Islet precursor cell (in vitro differentiated cells): ENCODE measurements around the gene IL36RN.
A peak's percentile ranks its signal among the peaks of the same experiment; 100 is the strongest.

Experiments
- DNase-seq: peaks from one replicate; pipeline ENCODE4 v3.0.0-alpha.2; 2018

Gene IL36RN

DNA sequence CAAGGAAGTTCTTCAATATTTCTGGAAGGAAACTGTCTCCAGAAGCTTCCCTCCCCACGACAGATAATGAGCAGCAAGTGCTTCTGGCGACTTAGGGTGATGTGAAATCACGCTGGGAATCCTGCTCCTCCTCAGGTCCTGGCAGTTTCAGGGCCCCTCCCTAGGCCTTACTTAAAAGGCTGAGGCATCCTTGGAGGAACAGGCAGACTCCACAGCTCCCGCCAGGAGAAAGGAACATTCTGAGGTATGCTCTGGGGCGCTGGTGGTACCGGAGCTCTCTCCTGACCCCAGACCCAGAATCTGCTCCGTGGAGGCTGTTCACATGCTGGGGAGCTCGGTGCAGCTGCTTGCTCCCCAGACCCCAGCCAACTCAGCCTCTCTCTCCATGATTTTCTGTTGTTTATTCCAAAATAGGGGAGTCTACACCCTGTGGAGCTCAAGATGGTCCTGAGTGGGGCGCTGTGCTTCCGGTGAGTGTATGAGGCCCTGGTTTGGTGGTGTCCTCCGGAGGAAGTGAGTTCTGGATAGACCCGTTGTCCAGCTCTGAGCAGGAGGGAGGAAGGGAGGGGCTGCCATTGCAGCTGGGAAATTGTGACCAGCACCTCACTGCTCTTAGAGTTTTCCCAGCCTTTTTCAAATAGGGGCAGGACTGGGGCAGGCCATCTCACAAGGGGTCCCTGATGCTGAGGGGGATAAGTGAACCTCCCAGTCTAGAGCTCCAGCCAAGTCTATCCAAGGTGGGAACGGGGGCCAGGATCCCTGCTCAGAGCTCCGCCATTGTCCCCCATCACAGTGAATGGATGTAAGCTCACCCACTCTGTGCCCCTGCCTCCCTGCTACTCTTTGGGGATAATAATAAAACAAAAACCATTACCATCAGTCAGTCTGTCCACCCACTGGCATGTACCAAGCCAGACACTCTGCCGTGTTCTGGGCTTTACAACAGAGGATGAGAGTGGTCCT lies at the start of gene IL36RN:
Gene IL36RN (plus strand): TSS at position 201 of the 963 bp plus-strand sequence. CDS start 241 bp downstream, at position 442.
- peak; percentile 41 for DNase-seq

DNA sequence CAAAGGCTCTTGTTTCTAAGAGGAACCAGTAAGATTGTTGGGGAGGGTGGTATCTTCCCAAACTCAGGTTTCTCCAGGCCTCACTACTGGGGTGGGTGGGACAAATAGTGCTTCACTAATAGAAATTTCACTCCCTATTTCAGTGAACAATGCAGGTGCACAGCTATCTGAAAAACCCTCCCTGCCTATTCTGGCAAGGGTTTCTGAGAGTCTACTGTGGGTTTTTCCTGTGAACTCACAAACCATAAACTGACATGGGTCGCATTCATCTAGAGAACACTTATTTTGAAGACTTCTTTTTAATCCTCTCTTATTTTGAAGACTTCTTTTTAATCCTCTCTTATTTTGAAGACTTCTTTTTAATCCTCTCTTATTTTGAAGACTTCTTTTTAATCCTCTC lies 49.4 kb upstream of the IL36RN start:
- no peak for DNase-seq

DNA sequence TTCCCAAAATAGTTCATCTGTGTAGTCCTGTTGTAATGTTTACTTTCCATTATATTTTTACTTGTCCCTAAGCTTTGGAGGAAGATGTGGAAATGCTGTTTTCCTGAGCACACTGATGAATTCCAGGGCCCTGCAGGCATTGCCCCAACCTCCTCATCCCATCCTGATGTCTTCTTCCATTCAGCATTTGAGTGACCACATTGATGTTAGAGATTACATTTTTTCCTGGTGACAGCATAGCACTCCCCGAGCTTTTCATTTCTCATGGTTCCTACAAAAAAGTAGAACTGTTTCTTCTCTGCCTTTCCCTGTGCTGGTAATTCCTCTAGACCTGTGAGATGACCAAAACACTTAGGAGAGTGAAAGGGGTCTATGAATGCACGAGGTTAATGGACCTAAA lies 48.9 kb upstream of the IL36RN start:
- DNase-seq: no peak

DNA sequence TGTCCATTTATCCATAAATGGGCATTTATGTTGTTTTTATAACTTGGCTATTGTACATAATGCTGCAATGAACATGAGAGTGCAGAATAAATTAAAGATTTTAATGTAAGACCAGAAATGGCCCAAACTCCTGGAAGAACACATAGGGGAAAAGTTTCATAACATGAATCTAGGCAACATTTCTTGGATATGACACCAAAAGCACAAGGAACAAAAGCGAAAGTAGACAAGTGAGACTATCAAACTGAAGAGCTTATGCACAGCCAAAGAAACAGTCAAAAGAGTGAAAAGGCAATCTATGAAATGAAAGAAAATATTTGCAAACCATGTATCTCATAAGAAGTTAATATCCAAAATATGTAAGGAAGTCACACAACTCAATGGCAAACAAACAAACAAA lies 47.9 kb upstream of the IL36RN start:
- DNase-seq: no peak

DNA sequence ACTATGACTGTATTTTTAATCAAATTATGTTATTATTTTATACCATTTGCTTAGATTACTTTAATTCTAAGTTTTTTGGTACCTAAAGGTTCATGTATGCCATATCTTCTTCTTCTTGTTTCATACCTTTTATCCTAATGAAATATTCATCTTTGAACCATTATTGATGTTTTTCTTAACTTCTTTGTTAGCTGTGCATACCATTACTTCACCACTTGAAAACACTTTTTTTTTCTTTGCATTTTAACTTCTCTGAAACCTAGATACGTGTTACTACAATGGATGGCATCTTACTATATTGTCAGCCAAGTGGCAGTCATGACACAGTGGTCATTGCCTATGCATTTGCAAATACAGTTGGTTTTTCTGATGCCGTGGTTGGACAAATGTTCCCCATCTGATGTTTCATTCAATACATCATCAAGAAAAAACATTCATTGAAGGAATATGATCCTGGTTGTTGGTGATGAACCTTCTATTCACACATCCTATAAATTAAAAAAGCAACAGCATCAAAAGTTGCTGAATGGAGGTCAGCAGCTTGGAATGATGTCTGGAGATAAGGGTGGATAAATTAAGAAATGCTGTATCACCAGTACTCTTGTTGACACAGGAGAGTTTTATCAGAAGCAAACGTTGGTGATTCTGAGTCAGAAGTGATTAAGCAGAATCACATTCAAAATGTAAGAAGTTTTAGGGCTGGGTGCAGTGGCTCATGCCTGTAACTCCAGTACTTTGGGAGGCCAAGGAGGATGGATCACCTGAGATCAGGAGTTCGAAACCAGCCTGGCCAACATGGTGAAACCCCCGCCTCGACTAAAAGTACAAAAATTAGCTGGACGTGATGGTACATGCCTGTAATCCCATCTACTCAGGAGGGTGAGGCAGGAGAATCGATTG lies 46.3 kb upstream of the IL36RN start:
- no peak for DNase-seq

DNA sequence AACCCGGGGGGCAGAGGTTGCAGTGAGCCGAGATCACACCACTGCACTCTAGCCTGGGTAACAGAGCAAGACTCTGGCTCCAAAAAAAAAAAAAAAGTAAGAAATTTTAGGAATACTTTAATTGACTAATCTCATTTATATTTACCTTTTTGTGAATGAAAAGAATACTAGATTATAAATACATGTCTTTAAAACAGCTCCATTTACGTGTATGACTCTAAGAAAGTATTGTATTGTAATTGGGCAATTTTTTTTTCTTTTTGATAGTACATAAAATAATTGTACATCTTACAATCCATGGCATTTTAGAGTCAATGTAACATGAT lies 45.7 kb upstream of the IL36RN start:
- no peak for DNase-seq

DNA sequence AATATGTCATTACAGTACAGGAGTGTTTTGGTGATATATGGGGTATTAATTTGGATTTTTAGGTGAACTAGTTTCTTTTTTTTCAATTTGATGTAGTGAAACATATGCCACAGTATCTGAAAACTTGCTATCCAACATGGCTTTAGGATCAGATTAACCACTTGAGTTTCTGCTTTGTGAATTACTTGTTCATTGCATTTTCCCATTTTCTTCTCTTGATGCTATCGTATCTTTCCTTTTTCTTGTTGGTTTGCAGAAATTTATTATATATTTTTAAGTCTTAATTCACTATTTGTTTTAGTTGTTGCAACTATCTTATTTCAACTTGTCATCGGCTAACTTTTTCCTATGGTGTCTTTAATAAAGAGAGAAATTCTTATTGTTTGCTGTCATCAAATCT lies 44.9 kb upstream of the IL36RN start:
- DNase-seq: no peak

DNA sequence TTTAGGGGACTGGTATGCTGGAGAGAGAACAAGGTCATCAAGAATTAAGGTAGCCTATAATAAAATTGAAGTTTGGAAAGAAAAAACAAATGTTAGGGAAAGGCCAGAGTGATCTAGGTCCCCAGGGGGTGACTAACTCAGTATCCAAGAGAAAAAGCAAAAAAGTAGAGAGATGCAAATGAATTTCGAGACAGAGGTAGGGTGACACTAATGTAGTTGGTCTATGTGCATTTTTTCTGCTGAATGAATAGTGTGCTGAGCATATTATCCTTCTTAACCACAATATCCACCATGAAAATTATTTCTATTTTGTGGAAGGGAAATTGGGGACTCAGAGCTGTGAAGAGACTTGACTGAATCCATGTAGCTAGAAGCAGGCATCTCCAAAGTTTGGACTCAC lies 44.0 kb upstream of the IL36RN start:
- no peak for DNase-seq

DNA sequence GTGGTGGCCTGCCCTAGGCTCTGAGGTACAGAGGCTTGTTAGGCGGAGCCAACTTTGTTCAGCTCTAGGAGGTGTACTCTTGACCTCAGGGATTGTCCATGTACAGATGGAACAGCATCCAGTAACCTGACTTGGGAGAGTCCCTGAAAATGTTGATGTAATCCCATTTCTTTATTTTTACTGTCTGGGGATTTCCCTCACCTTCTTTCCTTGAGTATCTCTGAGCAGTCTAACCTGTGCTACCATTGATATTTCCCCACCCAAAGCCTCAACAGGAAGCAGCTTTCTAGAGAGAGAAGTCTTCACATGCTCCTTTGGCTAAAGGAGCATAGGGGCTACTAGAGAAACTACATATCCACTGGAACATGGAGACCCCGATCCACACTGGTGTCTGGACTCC lies 43.3 kb upstream of the IL36RN start:
- DNase-seq: no peak

DNA sequence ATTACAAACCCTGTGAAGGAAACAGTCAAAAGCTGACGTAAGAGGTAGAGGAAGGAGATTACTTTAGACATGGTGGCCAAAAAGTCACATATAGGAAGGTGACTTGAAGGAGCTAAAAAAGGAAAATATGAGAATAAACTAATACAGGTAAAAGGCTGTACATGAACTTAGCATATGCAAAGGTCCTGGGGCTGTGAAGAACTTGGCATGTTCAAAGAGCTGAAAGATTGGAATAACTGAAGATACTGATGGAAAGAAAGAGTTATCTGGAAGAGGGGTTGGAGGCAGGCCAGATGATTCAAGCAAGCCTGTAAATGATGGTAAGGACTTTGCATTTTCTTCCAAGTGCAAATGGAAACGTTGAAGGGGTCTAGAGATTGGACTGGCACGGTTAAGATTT lies 40.5 kb upstream of the IL36RN start:
- DNase-seq: no peak

DNA sequence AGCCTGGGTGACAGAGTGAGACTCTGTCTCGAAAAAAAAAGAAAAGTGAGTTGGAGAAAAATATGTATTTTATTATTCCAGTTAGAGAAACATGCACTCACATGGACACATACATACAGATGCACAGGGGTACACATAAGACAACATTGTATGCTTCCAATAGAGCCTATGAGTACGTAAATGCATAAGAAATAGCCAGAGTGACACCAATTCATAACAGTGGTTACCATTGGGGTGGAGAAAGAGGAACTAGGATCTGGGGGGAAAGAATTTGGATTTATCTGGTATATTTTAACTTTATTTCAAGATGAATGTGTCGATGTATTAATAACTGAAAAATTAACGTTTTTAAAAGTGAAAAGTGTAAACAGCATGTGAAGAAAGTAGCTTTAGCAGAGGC lies 37.7 kb upstream of the IL36RN start:
- DNase-seq: no peak

DNA sequence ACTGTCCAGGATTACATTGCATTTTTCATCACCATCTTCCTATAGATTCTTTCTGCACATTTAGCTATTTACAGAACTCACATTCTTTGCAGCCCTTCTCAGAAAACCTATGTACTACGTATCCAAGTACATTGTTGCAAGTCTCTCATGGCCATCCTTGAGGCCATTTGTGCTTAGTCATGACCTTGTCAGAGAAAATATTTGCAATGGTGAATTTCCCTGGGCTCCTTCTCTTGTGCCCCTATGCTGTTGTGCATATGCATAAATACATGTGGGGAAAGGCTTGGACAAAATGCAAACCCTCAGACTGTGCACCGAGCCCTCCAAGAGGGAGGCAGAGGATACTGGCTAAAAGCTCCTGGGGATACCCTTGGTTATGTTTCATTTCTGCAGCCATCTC lies 34.2 kb upstream of the IL36RN start:
- no peak for DNase-seq

DNA sequence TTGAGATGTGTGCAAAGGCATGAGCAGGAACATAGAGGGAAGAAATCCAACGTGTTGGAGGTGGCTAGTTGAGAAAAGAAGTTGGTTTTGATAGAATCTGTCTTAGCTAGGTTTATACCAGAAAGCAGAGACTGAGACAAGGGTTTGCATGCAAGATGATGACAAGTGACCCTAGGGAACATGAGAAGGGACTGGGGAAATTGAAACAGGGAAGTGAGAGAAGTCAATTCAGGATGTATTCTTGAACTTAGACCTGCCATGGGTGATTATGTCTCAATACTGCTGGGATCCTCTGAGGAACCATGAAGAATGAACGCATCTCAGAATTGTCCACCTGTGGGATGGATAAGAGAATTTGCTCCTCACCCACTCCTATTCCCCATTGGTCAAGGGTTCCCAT lies 33.3 kb upstream of the IL36RN start:
- no peak for DNase-seq

DNA sequence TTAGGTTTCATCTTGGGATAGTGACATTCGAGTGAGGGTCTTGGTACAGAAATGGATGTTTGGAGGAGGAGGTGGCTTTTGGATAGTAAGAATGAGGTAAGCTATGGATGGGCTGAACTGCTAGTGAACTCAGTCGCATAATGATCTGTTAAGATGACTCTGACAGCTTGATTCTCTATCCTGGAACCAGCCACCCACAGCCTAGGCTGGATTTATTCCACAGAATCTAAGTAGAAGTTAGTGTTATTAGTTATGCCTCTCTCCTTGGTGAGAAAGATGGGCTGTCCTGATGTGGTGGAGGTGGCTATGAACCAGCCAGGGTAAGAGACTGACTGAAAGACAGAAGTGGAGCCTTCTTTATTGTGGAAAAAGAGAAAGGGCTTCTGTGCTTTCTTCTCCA lies 31.3 kb upstream of the IL36RN start:
- DNase-seq: no peak

DNA sequence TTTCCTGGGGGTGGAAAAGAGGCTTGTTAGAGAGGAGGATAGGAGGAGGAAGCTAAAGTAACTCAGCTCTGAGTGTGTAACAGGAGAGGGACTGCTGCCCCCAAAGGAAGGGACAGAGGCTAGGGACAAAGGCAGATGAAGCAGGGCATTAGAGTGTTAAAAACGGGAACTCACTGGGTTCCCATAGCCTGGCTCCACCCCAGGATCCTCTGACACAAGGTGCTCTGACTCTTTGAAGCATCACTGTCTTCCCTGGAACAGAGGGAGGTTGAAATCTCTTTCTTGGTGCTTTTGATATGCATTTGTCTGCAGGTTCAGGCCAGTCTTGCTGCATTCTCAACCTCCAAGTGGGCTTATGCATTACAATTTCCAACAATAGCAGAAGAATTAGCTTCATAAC lies 30.9 kb upstream of the IL36RN start:
- DNase-seq: no peak

DNA sequence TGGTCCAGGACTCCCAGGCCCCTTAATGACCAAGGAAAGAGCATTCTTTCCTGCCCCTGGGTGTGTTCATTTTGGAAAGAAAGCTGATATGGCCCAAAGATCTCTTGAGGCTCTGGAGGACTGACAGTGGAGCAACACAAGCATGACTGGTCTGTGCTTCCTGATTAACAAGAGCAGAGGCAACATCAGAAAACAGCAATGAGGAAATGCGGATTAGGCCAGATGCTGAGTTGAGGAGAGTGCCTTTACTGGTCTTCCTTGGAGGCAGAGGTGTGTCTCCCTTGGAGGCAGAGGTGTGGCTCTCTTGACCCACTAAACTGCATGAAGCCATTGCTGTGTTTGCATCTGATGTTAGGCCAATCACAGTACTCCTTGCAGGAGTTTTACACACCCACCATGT lies 26.3 kb upstream of the IL36RN start:
- DNase-seq: no peak

DNA sequence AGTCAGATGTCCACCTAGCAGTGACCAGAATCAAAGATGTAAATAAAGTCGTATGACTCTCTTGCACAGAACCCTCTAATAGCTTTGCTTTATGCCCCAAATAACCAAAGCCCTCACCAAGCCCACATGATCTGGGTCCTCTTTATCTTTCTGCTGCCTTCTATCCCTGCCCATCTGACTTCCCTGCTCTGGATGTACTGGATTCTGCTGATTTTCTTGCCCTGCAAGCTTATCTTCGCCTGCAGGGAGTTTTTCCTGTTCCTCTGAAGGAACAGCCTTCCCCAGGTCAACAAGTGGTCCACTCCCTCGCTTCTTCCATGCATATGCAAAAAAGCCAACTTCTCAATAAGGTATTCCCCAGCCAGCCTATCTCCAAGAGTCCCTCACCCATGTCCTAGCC lies 25.0 kb upstream of the IL36RN start:
- DNase-seq: no peak

DNA sequence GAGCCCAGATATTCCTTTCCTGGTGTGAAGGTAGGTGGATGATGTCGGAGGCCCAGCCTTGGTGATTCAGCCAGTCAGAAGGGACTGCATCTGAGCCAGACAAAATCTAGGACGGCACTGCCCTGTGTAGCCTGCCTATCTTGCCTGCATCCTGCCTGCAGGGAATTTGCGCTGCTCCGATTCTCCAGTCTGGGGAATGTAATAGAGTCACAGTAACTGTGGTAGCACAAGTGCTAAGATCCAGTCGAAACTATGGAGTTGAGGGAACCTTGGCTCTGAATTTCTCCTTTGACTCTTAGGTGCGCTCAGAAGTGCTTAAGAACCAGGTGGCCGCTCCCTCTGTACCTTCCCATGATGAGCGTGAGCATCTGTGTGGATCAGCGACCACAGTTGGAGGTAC lies 22.2 kb upstream of the IL36RN start:
- DNase-seq: no peak

DNA sequence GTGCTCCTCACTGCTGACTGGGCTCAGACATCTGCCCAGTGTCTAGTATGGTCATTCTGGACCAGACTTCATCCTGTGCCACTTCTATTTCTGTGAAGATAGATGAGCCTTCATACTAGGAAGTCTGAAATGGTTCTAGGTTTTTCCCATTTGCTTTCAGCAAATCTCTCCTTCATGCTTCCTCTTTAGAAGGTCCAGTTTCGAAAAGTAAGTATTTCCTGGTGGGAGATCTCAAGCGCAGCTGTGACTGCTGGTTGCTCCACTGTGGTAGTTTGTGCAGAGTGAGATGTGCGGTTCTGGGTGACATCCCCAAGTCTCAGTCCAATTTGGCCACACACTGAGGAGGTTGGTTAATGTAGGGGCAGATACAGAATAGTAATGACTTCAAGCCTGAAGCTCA lies 20.7 kb upstream of the IL36RN start:
- DNase-seq: no peak

DNA sequence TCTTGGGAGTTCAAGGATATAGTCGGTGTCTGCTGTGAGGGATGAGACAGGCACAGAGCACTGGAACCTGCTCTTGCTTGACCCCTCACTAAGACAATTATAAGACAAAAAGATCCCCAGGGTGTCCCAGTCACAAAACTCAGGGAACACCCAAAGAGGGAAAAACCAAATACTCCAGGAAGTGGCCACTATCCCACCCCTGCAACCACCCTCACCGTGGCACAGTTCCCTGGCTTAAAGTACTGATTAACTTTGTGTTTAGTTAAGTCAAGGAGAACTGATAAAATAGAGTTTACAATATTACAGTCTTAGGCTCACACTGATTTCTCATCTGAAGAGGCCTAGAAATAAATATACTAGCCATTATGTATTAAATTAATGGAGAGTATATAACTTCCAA lies 19.8 kb upstream of the IL36RN start:
- no peak for DNase-seq

DNA sequence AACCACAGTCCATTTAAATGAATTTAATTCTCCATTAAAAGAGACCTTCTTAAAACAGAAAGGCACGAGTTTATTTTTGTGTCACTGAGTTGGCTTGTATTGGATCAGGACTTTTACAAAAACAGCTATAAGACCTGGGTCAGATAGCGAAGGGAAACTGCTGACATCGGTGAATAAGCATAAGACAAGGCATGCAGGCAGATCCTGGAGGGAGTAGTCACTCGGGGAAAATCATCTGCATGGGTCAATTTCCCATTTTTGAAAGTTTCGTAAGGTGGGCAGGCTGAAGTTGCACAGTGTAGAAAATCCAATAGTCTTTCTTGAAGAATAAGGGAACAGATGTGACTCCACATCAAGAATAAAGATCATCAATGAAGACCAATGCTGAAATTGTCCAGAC lies 19.3 kb upstream of the IL36RN start:
- DNase-seq: no peak

DNA sequence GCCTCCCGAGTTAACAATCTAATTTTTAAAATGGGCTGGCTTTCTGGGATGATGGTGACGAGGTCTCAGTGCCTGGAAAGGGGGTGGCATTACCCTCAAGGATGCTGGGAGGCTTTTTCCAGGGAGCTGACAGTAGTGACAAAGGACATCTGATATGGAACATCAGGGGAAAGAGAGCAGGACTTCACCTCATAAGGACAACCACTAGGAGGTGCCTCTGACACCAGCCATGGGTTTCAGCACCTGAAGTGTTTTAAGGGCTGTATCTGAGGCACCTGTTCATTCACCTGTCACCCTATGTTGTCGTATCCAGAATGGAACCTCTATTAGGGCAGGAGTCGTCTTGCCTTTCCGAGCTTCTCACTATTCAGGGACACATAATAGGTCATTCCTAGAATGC lies 17.1 kb upstream of the IL36RN start:
- no peak for DNase-seq

DNA sequence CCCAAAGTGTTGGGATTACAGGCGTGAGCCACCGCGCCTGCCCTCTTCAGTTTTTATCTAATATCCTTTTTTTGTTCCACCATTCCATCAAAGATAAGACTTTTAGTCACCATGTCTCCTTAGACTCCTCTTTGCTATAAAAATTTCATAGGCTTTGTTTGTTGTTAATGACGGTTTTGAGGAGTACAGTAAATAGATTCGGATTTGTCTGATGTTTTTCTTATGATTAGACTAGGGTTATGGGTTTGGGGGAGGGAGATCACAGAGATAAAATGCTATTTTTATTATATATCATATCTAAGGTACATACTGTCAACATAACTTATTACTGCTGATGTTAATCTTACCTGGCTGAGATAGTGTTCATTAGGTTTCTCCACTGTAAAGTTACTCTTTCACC lies 12.5 kb upstream of the IL36RN start:
- DNase-seq: no peak
